Measurements from ENCODE around the gene ARHGAP30. TPM values are rescaled to one million over a fixed set of nuclear protein-coding genes. Genes with fewer than 3 reads are reported as not detected.

ARHGAP30 gene
- total and polyA plus RNA-seq, 2 of the 8 experiments (the other 6 are each of a cell fraction or from before 2014, with no cell fraction given) = 0.27 to 0.39 TPM

DNA sequence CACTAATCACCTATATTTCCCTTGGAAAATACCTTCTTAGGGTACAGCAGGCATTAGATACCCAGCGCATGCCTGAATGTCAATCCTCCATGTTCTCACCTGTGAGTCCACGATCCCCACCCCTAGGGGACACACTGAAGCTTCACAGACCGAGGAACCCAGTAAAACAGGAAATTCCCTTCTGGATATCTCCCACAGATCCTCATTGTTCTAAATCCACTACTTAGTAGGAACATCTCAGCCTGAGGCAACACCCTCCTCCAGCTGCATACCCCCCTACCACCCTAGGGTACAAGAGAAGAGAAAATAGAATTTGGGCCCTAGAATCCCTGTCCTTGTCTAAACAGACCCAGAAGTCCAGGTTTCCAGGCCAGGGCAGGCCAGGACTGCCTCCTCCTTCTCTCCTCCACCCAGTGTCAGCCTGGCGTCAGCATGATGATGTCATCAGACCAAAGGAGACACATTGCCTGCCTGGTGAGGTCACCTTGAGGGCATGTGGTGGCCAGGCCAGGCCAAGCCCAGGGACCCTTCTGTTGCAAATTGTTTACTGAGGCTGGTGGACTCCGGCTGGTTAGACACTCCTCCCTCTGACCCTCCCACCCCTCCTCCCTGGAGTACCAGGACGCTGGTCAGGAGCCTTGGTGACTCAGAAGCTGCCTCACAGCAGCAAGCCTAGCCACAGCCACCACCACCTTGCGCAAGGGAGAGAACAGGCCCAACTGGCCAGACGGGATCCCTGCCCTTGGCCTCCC is 13.5 kb upstream of the ARHGAP30 start (continued):
- TF ChIP-seq, protein P1, sequence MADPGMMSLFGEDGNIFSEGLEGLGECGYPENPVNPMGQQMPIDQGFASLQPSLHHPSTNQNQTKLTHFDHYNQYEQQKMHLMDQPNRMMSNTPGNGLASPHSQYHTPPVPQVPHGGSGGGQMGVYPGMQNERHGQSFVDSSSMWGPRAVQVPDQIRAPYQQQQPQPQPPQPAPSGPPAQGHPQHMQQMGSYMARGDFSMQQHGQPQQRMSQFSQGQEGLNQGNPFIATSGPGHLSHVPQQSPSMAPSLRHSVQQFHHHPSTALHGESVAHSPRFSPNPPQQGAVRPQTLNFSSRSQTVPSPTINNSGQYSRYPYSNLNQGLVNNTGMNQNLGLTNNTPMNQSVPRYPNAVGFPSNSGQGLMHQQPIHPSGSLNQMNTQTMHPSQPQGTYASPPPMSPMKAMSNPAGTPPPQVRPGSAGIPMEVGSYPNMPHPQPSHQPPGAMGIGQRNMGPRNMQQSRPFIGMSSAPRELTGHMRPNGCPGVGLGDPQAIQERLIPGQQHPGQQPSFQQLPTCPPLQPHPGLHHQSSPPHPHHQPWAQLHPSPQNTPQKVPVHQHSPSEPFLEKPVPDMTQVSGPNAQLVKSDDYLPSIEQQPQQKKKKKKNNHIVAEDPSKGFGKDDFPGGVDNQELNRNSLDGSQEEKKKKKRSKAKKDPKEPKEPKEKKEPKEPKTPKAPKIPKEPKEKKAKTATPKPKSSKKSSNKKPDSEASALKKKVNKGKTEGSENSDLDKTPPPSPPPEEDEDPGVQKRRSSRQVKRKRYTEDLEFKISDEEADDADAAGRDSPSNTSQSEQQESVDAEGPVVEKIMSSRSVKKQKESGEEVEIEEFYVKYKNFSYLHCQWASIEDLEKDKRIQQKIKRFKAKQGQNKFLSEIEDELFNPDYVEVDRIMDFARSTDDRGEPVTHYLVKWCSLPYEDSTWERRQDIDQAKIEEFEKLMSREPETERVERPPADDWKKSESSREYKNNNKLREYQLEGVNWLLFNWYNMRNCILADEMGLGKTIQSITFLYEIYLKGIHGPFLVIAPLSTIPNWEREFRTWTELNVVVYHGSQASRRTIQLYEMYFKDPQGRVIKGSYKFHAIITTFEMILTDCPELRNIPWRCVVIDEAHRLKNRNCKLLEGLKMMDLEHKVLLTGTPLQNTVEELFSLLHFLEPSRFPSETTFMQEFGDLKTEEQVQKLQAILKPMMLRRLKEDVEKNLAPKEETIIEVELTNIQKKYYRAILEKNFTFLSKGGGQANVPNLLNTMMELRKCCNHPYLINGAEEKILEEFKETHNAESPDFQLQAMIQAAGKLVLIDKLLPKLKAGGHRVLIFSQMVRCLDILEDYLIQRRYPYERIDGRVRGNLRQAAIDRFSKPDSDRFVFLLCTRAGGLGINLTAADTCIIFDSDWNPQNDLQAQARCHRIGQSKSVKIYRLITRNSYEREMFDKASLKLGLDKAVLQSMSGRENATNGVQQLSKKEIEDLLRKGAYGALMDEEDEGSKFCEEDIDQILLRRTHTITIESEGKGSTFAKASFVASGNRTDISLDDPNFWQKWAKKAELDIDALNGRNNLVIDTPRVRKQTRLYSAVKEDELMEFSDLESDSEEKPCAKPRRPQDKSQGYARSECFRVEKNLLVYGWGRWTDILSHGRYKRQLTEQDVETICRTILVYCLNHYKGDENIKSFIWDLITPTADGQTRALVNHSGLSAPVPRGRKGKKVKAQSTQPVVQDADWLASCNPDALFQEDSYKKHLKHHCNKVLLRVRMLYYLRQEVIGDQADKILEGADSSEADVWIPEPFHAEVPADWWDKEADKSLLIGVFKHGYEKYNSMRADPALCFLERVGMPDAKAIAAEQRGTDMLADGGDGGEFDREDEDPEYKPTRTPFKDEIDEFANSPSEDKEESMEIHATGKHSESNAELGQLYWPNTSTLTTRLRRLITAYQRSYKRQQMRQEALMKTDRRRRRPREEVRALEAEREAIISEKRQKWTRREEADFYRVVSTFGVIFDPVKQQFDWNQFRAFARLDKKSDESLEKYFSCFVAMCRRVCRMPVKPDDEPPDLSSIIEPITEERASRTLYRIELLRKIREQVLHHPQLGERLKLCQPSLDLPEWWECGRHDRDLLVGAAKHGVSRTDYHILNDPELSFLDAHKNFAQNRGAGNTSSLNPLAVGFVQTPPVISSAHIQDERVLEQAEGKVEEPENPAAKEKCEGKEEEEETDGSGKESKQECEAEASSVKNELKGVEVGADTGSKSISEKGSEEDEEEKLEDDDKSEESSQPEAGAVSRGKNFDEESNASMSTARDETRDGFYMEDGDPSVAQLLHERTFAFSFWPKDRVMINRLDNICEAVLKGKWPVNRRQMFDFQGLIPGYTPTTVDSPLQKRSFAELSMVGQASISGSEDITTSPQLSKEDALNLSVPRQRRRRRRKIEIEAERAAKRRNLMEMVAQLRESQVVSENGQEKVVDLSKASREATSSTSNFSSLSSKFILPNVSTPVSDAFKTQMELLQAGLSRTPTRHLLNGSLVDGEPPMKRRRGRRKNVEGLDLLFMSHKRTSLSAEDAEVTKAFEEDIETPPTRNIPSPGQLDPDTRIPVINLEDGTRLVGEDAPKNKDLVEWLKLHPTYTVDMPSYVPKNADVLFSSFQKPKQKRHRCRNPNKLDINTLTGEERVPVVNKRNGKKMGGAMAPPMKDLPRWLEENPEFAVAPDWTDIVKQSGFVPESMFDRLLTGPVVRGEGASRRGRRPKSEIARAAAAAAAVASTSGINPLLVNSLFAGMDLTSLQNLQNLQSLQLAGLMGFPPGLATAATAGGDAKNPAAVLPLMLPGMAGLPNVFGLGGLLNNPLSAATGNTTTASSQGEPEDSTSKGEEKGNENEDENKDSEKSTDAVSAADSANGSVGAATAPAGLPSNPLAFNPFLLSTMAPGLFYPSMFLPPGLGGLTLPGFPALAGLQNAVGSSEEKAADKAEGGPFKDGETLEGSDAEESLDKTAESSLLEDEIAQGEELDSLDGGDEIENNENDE (IDR thresholded peaks at IDR 0.05; ENCODE audit: insufficient replicate concordance, low read length) = no peak
- no peak for TF ChIP-seq SUZ12 (IDR thresholded peaks at IDR 0.05; ENCODE audit: low read length)
- peak; percentile 46; the same call in 1 of the 2 replicates for TF ChIP-seq CREB1 (IDR thresholded peaks at IDR 0.05)
- TF ChIP-seq SP1 (IDR thresholded peaks at IDR 0.05; ENCODE audit: low read depth, low read length) = no peak
- no peak for TF ChIP-seq KDM4A (IDR thresholded peaks at IDR 0.05; ENCODE audit: low read depth, low read length, severe bottlenecking)
- TF ChIP-seq HDAC6 (IDR thresholded peaks at IDR 0.05; ENCODE audit: low read depth, low read length) = no peak
- TF ChIP-seq ZNF274 (IDR thresholded peaks at IDR 0.05; ENCODE audit: borderline replicate concordance, extremely low read depth, low read length) = no peak
- 0 out of 2 replicates have a peak, but pooled peaks have one; percentile 17 for TF ChIP-seq CEBPB (IDR thresholded peaks at IDR 0.05; ENCODE audit: low read depth, low read length)

All from H1 (cell line).